Right lobe of liver (tissue), 4 donors: ENCODE results near the gene ADSS1.

Experiments used
- CTCF ChIP-seq, 4 donors: fragments of 200-600 bp in 3 of 4; fragments of 450-650 bp in 1 of 4; IDR thresholded peaks; one replicate each; pipeline versions ENCODE4 v1.5.1 to v1.8.0; 2016 to 2022; ENCODE audit warnings: antibody characterized with exemption in 4 of 4, mild to moderate bottlenecking in 2 of 4
- POLR2A ChIP-seq: fragments of 450-650 bp; IDR thresholded peaks from one replicate; pipeline ENCODE4 v1.6.1; 2017; ENCODE audit warnings: antibody characterized with exemption, mild to moderate bottlenecking
- donor health status: DM: no; HTN: no; CAD: no.
- donor health status: DM: no; HTN: no; CAD: no.
- donor health status: DM: no; HTN: yes; CAD: no.

GRCh38 chr14:104739546-104740516 lies 15.8 kb downstream of the ADSS1 start:
- TF ChIP-seq CTCF (IDR thresholded peaks at IDR 0.05) (no peak), POLR2A (no peak)
